B cell (primary cell): ENCODE measurements around the gene SEPTIN2.

ENCODE experiments used
- CTCF ChIP-seq: fragments of 200-600 bp; IDR thresholded peaks from one replicate; pipeline ENCODE4 v1.8.0; 2022; ENCODE audit warnings: antibody characterized with exemption, mild to moderate bottlenecking
- EZH2 ChIP-seq: IDR thresholded peaks from 2 replicates; pipeline ENCODE4 v1.6.1; 2012; ENCODE audit warnings: borderline replicate concordance, low read depth, mild to moderate bottlenecking, moderate library complexity, low read length; ENCODE audit not compliant: insufficient read depth, poor library complexity, severe bottlenecking

- TF ChIP-seq CTCF (no peak), EZH2 (no peak)
These were observed 51.0 kb downstream of the SEPTIN2 start for GRCh38 chr2:241366678-241367077.
